GM18951 (cell line): ENCODE measurements around the gene CHRNA3.
"Not testable (repeated sequence)": the region's sequence is repeated elsewhere in the genome, so short reads cannot be mapped to it uniquely, and the experiment has no call there.

Experiments
- POLR2A ChIP-seq: IDR thresholded peaks from 4 replicates; pipeline ENCODE4 v1.6.1; 2011; ENCODE audit warnings: mild to moderate bottlenecking; ENCODE audit not compliant: insufficient read length, insufficient read depth; ENCODE audit errors: extremely low read depth
- in situ Hi-C: fragments of 300-500 bp; cut with MboI; formaldehyde crosslinking; loops from one replicate; pipeline ENCODE4 v1.12.0; 2022; ENCODE audit warnings: low sequenced_read_pairs, mixed read lengths, inconsistent platforms; ENCODE audit not compliant: unreplicated experiment

CHRNA3 gene

GRCh38 chr15:78574944-78575343, 45.9 kb downstream of the CHRNA3 start:
- in situ Hi-C loops: no loop called here
- TF ChIP-seq POLR2A: no peak

GRCh38 chr15:78573416-78573815, 47.4 kb downstream of the CHRNA3 start:
- in situ Hi-C loops: no loop called here
- TF ChIP-seq POLR2A: no peak

GRCh38 chr15:78571382-78571781, 49.4 kb downstream of the CHRNA3 start:
- in situ Hi-C loops: no loop called here
- no peak for TF ChIP-seq POLR2A

- no peak for TF ChIP-seq POLR2A
- in situ Hi-C loops: no loop called here
Measured at GRCh38 chr15:78570710-78571109, 50.1 kb downstream of the CHRNA3 start.

GRCh38 chr15:78567531-78567930, 53.3 kb downstream of the CHRNA3 start:
- no peak for TF ChIP-seq POLR2A
- in situ Hi-C loops: no loop called here

- no peak for TF ChIP-seq POLR2A
- in situ Hi-C loops: no loop called here
Measured at GRCh38 chr15:78565951-78566774, 54.6 kb downstream of the CHRNA3 start.

- peak; percentile 76 for TF ChIP-seq POLR2A
- in situ Hi-C loops: no loop called here
Measured at GRCh38 chr15:78565097-78565950, 55.5 kb downstream of the CHRNA3 start, which contains the start of gene CHRNA5. Gene CHRNA5 (plus strand): TSS chr15:78565520. CDS start chr15:78565720, 200 bp downstream.

- TF ChIP-seq POLR2A: no peak
- in situ Hi-C loops: no loop called here
Measured at GRCh38 chr15:78564743-78565096, 56.1 kb downstream of the CHRNA3 start.

- in situ Hi-C loops: no loop called here
Measured at GRCh38 chr15:78563092-78563491, 57.7 kb downstream of the CHRNA3 start.

GRCh38 chr15:78561490-78561889, 59.3 kb downstream of the CHRNA3 start:
- no peak for TF ChIP-seq POLR2A
- in situ Hi-C loops: no loop called here

More at GRCh38 chr15:78563092-78563491, 57.7 kb downstream of the CHRNA3 start:
- TF ChIP-seq POLR2A: no peak

- in situ Hi-C loops: not testable (repeated sequence)
Measured at GRCh38 chr15:78560201-78560600, 60.6 kb downstream of the CHRNA3 start.

- TF ChIP-seq POLR2A: no peak
- in situ Hi-C loops: no loop called here
Measured at GRCh38 chr15:78552597-78552996, 68.2 kb downstream of the CHRNA3 start.

- no peak for TF ChIP-seq POLR2A
- in situ Hi-C loops: no loop called here
Measured at GRCh38 chr15:78551902-78552301, 68.9 kb downstream of the CHRNA3 start.

- in situ Hi-C loops: no loop called here
Measured at GRCh38 chr15:78550815-78551214, 70.0 kb downstream of the CHRNA3 start.

GRCh38 chr15:78550194-78550593, 70.6 kb downstream of the CHRNA3 start:
- in situ Hi-C loops: no loop called here
- TF ChIP-seq POLR2A: no peak

More at GRCh38 chr15:78550815-78551214, 70.0 kb downstream of the CHRNA3 start:
- no peak for TF ChIP-seq POLR2A
